Activated naive CD4-positive, alpha-beta T cell treated with anti-CD3 and anti-CD28 coated beads, Interleukin-2, amount 50 U/mL, for 72 hours (primary cell): ENCODE measurements around the gene TRRAP. TPM values are rescaled to one million over a fixed set of nuclear protein-coding genes. Genes with fewer than 3 reads are reported as not detected.
"Not testable (repeated sequence)": the region's sequence is repeated elsewhere in the genome, so short reads cannot be mapped to it uniquely, and the experiment has no call there.

Experiments
- ATAC-seq, 2 donors: fragments of 150-1000 bp; cut with Tn5 transposase; 2 replicates each; pipeline ENCODE4 v1.10.0; 2021; ENCODE audit warnings: mild to moderate bottlenecking in 2 of 2, moderate library complexity in 2 of 2
- DNase-seq, 2 donors: peaks; one replicate each; pipeline ENCODE4 v3.0.0; 2021 to 2022; ENCODE audit warnings: low spot score in 2 of 2
- H3K27ac Mint-ChIP-seq, 2 donors: one replicate each; pipeline ENCODE4 v1.8.0; 2022; ENCODE audit warnings: mild to moderate bottlenecking in 2 of 2, mixed read lengths in 2 of 2
- H3K36me3 Mint-ChIP-seq, 2 donors: one replicate each; pipeline ENCODE4 v1.8.0; 2022; ENCODE audit warnings: mixed read lengths in 2 of 2
- H3K9me3 Mint-ChIP-seq, 2 donors: one replicate each; pipeline ENCODE4 v1.8.0; 2022; ENCODE audit warnings: mixed read lengths in 2 of 2
- total RNA-seq, 2 donors: library from RNA; stranded (reverse); gene quantifications; one replicate each; pipeline ENCODE4 v1.2.3, GENCODE V29; 2022

TRRAP gene
- total RNA-seq, 2 donors from 2014 or later: 49.8 to 58.3 TPM

GRCh38 chr7:99044858-99045257 is 166.5 kb downstream of the TRRAP start:
- not testable (repeated sequence) for H3K9me3 Mint-ChIP-seq, DNase-seq, ATAC-seq
- Mint-ChIP-seq H3K36me3 (peaks cover 7 to 14% of the 10 kb centered on the region in 2 donors), H3K27ac (peak overlapping the region in 1 of 2 donors; percentile 90)

- peaks cover 0 to 10% of the 10 kb centered on the region in 2 donors for H3K36me3 Mint-ChIP-seq
Observed at GRCh38 chr7:99046262-99046661, 167.9 kb downstream of the TRRAP start.

DNA sequence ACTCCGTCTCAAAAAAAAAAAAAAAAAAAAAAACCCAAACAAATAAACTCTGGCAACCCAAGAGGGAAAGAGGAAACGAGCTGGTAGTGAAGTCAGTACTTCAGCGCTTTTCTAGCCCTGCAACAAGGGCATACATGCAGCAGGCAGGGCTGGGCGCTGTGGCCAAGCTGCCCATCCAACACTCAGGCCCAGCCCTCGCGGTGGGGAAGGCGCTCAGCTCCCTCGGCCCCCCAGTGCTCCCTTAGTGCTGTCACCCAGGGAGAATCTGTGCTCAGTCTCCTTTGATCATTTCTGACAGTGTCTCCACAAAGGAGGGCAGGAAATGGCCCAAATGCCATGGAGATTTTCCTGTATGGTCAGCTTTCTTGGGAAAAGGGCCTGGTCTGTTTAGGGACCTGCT is 168.4 kb downstream of the TRRAP start:
- peak overlapping the region; percentile 57 to 73 for H3K27ac Mint-ChIP-seq
- DNase-seq (no peak), ATAC-seq (no peak)
- H3K9me3 Mint-ChIP-seq: no peaks in the 10 kb centered on the region
- H3K36me3 Mint-ChIP-seq: peaks cover 0 to 15% of the 10 kb centered on the region in 2 donors

More at GRCh38 chr7:99046262-99046661, 167.9 kb downstream of the TRRAP start:
- DNase-seq, H3K9me3 Mint-ChIP-seq, H3K27ac Mint-ChIP-seq, ATAC-seq: not testable (repeated sequence)

DNA sequence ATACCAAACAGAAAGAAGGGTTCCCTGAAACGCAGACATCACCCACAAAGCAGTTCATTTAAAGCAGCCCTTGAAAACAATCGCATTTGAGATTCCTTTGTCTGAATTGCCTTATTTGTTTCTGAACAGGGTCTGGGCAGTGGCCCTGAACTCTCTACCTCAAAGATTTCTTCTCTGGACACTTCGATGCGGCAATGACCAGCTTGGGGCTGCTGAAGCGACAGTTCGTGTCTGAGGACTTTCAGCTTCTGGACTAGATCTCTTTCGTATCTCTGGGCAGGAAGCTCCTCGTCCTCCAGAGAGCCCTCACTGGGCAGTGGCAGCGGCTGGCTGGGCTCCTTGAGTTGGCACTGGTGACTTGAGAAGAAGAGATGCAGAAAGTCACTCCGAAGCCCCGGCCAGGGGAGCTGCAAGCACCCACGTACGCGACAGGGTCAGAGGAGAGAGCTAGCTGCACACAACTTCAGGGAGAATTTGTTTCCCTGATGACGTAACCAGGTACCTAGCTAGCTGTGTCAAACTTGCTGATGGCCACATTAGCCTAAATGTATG is 169.3 kb downstream of the TRRAP start:
- ATAC-seq (no peak), DNase-seq (no peak)
- H3K27ac Mint-ChIP-seq: peak overlapping the region; percentile 57 to 73
- no peaks in the 10 kb centered on the region for H3K9me3 Mint-ChIP-seq
- H3K36me3 Mint-ChIP-seq: peaks cover 0 to 24% of the 10 kb centered on the region in 2 donors

DNA sequence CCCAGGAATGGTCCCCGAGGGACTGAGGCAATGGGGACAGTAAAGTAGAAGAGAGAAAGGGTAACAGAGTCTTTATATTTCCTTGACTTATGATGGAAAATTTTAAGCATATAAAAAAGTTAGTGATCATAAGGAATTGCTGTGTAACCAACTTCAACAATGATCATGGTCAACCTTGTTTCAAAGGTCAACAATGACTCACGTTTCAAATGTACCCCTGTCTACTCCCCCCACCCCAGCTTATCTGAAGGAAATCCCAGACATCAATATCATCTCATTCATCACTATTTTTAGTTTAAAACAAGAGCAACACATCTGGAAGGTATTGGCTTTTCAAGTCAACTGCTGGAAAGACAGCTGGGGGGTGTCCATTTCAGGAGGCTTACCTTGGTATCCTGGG is 172.6 kb downstream of the TRRAP start:
- H3K9me3 Mint-ChIP-seq: no peaks in the 10 kb centered on the region
- ATAC-seq (no peak), DNase-seq (no peak)
- H3K36me3 Mint-ChIP-seq: peaks cover 0 to 18% of the 10 kb centered on the region in 2 donors
- peak overlapping the region; percentile 14 to 22 for H3K27ac Mint-ChIP-seq

- Mint-ChIP-seq H3K27ac (no peak overlapping the region), H3K9me3 (no peaks in the 10 kb centered on the region), H3K36me3 (peaks cover 0 to 18% of the 10 kb centered on the region in 2 donors)
- ATAC-seq: no peak
- no peak for DNase-seq
Observed at GRCh38 chr7:99054781-99055180, 176.4 kb downstream of the TRRAP start.

- peaks cover 0 to 3% of the 10 kb centered on the region in 2 donors for H3K36me3 Mint-ChIP-seq
- ATAC-seq: no peak
- DNase-seq: no peak
- no peak overlapping the region for H3K27ac Mint-ChIP-seq
- no peaks in the 10 kb centered on the region for H3K9me3 Mint-ChIP-seq
Observed at GRCh38 chr7:99061001-99061776, 182.9 kb downstream of the TRRAP start.

Other genes with a start within 250 kb of the TRRAP start
- not detected for gene TMEM130, start 8.5 kb upstream of the TRRAP start, total RNA-seq